Measurements from ENCODE around the gene PHYKPL.

Gene PHYKPL

GRCh38 chr5:178165581-178165980 is 67.0 kb downstream of the PHYKPL start:
- DNase-seq (ENCODE audit: low spot score) = no peak
- TF ChIP-seq CTCF (IDR thresholded peaks at IDR 0.05; ENCODE audit: extremely low read depth, missing control alignments) = no peak

GRCh38 chr5:178163772-178164735 is 68.5 kb downstream of the PHYKPL start:
- DNase-seq (ENCODE audit: low spot score) = peak; percentile 95
- peak; percentile 99 for TF ChIP-seq CTCF (IDR thresholded peaks at IDR 0.05; ENCODE audit: extremely low read depth, missing control alignments)

GRCh38 chr5:178162481-178162880 is 70.1 kb downstream of the PHYKPL start:
- TF ChIP-seq CTCF (IDR thresholded peaks at IDR 0.05; ENCODE audit: extremely low read depth, missing control alignments) = no peak
- DNase-seq (ENCODE audit: low spot score) = no peak

- TF ChIP-seq CTCF (IDR thresholded peaks at IDR 0.05; ENCODE audit: extremely low read depth, missing control alignments) = no peak
- no peak for DNase-seq (ENCODE audit: low spot score)
Observed at GRCh38 chr5:178160176-178160575, 72.4 kb downstream of the PHYKPL start.
